ENCODE data around the gene DFFA. TPM values are rescaled to one million over a fixed set of nuclear protein-coding genes. Genes with fewer than 3 reads are reported as not detected.

The DFFA gene
- total RNA-seq, 2 donors from 2014 or later, result 26.4 to 27.1 TPM

Other genes with a start within 250 kb of the DFFA start
- 10 to 100 TPM; 66.7 to 78.8 TPM for gene PGD, start 73.5 kb downstream of the DFFA start, total RNA-seq
- gene CENPS, start 42.1 kb downstream of the DFFA start, total RNA-seq, result 10 to 100 TPM; 15.7 to 16.8 TPM
- under 1 TPM in 1 of 2 donors, not detected in 1; 0.69 TPM for gene CORT, start 22.5 kb downstream of the DFFA start, total RNA-seq
- 10 to 100 TPM; 25.7 to 30.2 TPM for gene PEX14, start 2.4 kb upstream of the DFFA start, total RNA-seq

All from activated T-cell treated with anti-CD3 and anti-CD28 coated beads, Interleukin-2, amount 50 U/mL, for 72 hours (primary cell).